ENCODE results near the gene ABCA7.
"Not testable (repeated sequence)": the region's sequence is repeated elsewhere in the genome, so short reads cannot be mapped to it uniquely, and the experiment has no call there.

ABCA7 gene

GRCh38 chr19:1018393-1018792 lies 21.5 kb upstream of the ABCA7 start:
- no peak for DNase-seq

GRCh38 chr19:1018932-1019615 lies 20.8 kb upstream of the ABCA7 start:
- DNase-seq, result no peak

DNA sequence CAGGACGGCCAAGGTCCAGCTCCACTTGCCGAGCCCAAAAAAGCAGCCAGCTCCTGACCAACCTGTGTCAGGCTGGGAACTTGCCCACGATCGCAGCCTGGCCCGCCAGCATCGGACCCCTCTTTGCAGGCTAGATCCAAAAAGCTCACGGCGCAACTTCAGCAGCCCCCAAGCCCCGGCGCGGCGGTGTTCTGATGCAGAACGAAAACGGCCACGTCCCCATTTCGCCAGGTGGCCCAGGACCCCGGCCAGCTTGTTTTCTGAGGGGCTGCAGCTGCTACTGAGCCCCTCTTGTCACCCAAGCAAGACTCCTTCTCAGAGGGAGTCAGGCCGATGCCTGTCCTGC lies 20.3 kb upstream of the ABCA7 start:
- no peak for DNase-seq

GRCh38 chr19:1019980-1020867 lies 19.7 kb upstream of the ABCA7 start:
- DNase-seq, result no peak

DNA sequence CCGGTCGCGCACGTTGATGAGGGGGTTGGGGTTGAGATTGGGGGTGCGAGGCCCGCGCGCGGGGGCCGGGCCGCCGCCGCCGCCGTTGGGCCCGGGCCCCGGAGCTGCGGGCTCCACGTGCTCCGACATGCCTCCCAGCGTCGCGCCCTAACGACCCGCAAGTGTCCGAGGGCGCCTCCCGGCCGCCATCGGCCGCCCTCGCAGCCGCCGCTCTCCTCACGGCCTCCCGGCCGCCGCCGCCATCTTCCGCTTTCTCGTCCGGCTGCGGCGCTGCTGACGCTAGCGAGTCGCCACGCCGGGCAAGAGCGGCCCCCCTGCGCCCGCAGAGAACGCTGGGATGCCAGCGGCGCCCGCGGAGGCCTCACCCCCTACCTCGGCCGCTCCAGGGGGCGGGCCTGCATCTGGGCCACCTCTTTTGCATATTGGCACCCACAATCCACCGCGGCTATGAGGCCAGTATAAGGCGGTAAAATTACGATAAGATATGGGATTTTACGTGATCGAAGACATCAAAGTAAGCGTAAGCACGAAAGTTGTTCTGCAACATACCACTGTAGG lies 19.0 kb upstream of the ABCA7 start, which contains the start of gene TMEM259:
TSS of gene TMEM259 (minus strand) at position 256 of the 558 bp plus-strand sequence. CDS start at position 129, 127 bp downstream.
- peak; percentile 98 for DNase-seq

GRCh38 chr19:1023883-1024188 lies 16.1 kb upstream of the ABCA7 start:
- not testable (repeated sequence) for DNase-seq

GRCh38 chr19:1025080-1025479 lies 14.8 kb upstream of the ABCA7 start:
- not testable (repeated sequence) for DNase-seq

DNA sequence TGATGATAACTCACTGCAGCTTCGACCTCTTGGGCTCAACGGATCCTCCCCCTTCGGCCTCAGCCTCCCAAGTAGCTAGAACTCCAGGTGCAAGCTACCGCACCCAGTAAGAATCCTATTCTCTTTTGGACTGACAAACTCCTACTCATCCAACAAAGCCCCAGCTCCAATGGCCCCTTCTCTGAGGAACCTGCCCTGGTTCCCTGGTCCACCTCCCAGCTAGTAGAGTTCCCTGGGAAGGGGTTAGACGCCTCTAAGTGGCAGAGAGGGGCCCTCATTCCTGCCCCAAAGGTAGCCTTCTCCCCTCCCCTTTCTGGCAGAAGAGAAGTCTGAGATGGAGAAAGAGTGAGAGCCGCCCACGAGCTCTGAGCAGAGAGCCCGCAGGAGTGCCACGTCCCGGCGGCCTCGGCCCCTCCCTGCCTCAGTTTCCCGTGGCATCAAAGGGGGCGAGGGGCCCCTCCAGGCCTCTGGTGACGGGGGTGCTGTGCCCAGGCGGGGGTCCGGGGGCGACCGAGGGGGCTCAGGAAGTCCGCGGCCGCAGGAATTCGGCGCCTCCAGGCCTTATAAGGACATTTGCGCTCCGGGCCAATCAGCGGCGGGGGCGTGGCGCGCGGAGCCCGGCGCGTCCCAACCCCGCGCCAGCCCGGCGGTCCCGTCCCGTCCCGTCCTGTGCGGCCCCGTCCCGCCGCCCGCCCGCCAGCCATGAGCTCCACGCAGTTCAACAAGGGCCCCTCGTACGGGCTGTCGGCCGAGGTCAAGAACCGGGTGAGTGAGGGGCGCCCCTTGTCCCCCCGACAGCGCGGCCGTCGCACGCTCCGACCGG lies 13.7 kb upstream of the ABCA7 start, which contains the start of gene CNN2:
TSS of gene CNN2 (plus strand) at position 649 of the 823 bp plus-strand sequence. CDS start at position 703, 54 bp downstream.
- peak; percentile 46 for DNase-seq

DNA sequence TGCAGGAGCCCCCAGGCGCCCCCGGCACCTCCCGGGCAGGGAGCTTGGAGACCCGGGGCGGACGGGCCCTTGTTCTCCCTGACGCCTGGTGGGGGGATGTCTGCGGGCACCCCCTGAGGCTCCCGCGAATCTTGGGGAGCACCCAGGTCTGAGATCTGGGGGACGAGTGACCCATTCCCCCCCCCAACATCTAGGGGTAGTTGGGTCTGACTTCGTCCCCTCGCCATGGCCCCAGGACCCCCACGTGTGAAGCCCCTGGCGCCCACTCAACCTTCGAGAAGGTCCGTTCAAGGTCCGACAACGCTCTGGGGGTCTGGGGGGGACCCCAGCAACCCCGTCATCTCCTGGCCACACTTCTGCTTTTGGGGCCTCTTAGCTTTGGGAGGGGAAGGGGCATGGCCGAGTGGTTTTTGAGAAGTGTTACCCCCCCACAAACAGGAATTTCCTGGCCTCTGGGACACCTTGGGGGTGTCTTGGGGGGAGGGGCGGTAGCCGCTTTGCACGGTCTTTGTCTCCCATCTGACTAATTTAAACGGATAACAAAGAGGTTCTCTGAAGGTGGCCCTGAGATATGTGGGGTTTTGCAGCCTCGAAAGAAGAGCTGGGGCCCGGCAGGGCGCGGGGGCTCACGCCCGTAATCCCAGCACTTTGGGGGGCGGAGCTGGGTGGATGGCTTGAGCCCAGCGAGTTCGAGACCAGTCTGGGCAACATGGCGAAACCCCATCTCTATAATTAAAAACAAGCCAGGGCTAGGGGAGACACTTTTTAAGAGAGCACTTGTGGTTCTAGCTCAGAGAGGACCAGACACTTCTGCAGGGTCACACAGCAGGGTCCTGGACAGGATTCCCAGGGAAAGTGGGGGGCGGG lies 12.9 kb upstream of the ABCA7 start:
- DNase-seq, result peak; percentile 36

- no peak for DNase-seq
Measured at GRCh38 chr19:1027650-1028061, 12.3 kb upstream of the ABCA7 start.

DNA sequence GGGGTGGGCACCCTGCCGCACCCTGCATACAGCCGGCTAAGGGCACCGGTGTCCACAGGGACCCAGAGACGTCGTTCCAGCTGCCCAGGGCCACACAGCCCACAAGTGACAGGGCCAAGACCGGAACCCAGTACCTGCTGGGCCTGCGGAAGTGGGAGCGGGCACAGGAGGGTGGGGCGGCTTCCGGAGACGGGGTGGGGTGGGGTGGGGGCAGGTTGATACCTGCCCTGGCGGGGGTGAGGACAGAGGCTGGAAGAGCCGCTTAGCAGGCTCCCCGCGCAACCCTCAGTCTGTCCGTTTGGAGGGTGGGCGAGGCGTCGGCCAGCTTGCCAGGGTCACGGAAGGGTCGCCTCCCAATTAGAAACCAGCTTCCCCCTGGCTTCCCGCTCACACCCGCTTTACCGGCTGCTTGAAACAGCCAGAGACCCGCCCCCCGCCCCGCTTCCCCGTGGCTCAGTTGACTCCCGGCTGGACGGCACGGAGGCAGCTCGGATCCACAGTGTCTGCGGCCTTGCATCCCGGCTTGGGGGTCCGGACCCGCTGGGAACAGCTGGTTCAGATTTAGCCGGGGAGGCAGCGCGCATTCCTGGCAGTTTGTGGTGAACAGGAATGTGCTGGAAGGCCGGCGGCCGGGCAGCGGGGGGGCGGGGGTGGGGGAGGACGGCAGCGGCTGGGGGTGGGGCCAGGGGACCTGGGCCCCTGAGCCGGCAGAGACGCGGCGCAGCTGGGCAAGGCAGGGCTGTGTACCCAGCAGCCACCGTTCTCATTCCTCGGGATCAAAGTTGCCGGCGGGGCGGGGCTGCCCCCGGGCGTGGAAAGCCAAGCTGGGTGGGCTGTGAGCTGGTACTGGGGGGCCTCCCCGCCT lies 11.6 kb upstream of the ABCA7 start:
- peak; percentile 63 for DNase-seq

DNA sequence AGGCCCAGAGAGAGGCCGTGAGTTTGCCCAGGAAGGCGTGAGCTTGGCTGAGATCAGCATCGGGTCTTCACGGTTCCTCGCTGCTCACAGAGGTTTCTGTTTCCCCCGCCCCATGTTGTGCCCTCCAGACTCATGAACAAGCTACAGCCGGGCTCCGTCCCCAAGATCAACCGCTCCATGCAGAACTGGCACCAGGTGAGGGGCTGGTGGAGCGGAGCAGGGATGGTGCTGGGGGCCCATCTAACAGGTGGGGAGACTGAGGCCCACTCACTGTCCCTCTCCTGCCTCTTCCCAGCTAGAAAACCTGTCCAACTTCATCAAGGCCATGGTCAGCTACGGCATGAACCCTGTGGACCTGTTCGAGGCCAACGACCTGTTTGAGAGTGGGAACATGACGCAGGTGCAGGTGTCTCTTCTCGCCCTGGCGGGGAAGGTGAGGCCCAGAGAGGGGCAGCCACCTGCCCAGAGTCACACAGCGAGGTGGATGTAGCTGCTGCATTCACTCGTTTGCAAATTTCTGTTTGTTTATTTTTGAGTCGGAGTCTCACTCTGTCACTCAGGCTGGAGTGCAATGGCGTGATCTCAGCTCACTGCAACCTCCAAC lies 7.5 kb upstream of the ABCA7 start:
- DNase-seq, result no peak

GRCh38 chr19:1035998-1036621 lies 3.8 kb upstream of the ABCA7 start:
- no peak for DNase-seq

DNA sequence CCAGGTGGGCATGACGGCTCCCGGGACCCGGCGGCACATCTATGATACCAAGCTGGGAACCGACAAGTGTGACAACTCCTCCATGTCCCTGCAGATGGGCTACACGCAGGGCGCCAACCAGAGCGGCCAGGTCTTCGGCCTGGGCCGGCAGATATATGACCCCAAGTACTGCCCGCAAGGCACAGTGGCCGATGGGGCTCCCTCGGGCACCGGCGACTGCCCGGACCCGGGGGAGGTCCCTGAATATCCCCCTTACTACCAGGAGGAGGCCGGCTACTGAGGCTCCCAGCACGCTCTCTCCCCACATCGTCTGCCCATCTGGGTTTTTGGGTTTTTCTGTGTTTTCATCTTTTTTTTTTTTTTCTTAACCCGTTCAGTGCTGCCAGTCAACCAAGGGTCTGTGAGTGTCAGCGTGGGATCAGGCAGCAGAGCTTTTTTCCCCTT lies 2.3 kb upstream of the ABCA7 start:
- DNase-seq, result no peak

- no peak for DNase-seq
Measured at GRCh38 chr19:1038978-1039645, 795 bp upstream of the ABCA7 start.

DNA sequence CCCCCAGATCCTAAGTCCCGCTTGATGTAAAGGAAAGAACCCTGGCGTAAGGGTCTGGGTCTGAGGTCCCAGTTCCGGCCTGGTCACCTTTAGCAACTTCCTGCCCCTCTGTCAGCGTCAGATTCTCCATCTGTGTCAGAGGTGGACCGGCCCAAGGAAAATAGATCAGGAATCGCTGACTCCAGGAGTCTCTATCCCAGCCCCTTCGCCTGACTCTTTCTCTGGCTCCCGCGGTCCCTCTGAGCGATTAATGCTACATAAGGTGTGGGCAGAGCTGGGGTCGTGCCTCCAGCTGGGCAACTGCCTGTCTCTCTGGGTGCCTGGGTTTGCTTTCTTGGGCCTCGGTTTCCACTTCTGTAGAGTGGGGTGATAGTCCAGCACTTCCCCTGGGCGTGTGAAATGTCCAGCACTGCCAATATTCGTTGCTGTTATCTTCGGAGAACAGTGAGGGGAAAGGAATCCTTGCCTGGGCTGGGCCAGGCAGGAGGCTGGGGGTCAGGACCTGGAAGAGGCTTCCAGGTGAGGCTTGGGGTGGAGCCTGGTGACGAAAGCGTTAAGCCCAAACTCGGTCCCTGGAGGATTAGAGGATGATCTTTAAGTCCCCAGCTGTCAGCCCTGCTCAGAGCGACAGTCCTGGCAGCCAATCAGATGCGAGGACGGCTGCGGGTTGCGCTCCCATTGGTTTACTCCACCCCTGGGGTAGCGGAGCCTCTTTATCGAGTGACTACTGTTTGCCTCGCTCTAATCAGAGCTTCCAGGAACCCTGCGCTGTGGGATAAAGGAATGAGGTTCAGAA lies 767 bp downstream of the ABCA7 start:
- peak; percentile 92 for DNase-seq

DNA sequence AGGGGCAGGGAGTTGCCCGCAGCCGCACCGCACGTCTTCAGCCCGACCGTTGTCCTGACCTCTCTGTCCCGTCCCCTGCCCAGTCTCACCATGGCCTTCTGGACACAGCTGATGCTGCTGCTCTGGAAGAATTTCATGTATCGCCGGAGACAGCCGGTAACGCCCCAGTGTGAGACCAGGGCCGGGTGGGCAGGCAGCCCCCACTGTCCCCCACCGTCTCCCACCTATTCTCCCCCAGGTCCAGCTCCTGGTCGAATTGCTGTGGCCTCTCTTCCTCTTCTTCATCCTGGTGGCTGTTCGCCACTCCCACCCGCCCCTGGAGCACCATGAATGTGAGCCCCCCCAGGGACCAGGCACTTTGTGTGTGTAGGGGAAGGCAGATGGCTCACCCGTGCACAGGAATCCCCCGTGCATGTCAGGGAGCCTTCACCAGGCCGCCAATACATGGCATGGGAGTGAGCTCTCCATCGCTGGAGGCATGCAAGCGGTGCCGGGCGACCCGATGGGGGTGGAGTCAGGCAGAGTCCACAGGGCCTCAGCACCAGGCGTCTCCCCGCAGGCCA lies 1.4 kb downstream of the ABCA7 start:
- no peak for DNase-seq

All from CD4-positive, alpha-beta T cell treated with Interferon gamma for 1 hour (primary cell).